ENCODE results near the gene TYRP1. TPM values are rescaled to one million over a fixed set of nuclear protein-coding genes. Genes with fewer than 3 reads are reported as not detected.

TYRP1 gene, protein sequence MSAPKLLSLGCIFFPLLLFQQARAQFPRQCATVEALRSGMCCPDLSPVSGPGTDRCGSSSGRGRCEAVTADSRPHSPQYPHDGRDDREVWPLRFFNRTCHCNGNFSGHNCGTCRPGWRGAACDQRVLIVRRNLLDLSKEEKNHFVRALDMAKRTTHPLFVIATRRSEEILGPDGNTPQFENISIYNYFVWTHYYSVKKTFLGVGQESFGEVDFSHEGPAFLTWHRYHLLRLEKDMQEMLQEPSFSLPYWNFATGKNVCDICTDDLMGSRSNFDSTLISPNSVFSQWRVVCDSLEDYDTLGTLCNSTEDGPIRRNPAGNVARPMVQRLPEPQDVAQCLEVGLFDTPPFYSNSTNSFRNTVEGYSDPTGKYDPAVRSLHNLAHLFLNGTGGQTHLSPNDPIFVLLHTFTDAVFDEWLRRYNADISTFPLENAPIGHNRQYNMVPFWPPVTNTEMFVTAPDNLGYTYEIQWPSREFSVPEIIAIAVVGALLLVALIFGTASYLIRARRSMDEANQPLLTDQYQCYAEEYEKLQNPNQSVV
- total RNA-seq: 1 to 10 TPM in 1 of 4 donors, not detected in 3; 1.7 TPM

DNA sequence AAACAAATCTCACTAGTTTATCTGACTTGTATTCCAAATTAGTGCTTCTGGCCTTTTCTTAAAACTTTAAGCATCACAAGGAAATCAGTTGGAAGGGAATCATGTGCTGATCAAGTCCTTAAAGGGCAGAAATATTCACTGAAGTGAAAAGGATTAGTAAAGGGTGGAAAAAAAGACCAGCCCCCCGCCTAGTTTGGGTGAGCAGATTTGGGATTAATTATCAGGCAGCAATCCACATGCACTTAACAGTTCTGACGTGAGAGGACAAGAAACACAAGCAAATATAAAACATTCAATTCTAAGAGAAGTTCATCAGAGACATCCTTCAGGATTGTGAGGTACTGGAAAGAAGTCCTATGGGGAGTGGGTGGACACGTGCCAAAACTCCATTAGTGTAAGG lies at the start of gene TYRP1:
TYRP1 (plus strand) TSS at position 245 of the 400 bp plus-strand sequence. CDS start 612 bp downstream, outside the sequence.
- ATAC-seq (ENCODE audit: low FRiP score) (no peak), DNase-seq (ENCODE audit: low spot score) (no peak)
- TF ChIP-seq, protein P1, sequence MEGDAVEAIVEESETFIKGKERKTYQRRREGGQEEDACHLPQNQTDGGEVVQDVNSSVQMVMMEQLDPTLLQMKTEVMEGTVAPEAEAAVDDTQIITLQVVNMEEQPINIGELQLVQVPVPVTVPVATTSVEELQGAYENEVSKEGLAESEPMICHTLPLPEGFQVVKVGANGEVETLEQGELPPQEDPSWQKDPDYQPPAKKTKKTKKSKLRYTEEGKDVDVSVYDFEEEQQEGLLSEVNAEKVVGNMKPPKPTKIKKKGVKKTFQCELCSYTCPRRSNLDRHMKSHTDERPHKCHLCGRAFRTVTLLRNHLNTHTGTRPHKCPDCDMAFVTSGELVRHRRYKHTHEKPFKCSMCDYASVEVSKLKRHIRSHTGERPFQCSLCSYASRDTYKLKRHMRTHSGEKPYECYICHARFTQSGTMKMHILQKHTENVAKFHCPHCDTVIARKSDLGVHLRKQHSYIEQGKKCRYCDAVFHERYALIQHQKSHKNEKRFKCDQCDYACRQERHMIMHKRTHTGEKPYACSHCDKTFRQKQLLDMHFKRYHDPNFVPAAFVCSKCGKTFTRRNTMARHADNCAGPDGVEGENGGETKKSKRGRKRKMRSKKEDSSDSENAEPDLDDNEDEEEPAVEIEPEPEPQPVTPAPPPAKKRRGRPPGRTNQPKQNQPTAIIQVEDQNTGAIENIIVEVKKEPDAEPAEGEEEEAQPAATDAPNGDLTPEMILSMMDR (IDR thresholded peaks at IDR 0.05): no peak

DNA sequence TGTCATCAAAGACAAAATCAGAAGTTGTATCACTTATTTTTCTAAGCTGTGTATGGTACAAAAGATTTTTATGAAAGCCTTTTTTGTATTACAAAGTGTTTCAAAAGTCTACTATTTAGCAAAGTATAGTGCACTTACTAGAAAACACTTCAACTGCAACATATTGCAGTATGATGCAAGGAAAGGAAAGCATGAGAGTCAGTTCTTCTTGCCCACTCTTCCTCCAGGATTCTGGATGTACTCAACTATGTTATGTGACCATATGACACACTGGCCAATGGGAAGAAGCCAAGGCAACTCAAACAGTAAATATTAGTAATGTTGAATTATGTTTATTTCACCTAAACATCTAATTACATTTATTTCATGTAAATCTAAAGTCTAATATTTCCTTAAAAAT lies 49.5 kb upstream of the TYRP1 start:
- TF ChIP-seq, protein P1 (IDR thresholded peaks at IDR 0.05): no peak
- DNase-seq (ENCODE audit: low spot score): no peak
- ATAC-seq (ENCODE audit: low FRiP score): no peak

DNA sequence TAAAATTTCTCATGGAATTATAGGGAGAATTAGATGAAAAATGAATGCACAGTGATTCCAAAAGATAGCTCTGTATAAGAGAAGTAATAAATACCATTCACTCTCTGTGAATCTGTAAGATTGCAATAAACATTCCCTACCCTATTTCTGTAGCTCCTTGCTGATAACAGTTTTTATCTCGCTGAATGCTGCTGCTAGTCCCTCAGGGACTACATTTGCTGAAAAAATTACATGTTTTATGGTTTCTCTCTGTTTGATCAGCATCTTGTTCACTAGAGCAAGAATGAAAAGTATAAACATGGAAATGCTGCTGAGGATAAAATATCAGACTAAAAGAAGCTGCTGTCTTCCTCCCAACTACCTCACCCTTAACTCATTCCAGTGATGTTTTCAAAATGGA lies 44.3 kb upstream of the TYRP1 start:
- DNase-seq (ENCODE audit: low spot score): no peak
- TF ChIP-seq, protein P1 (IDR thresholded peaks at IDR 0.05): no peak
- ATAC-seq (ENCODE audit: low FRiP score): no peak

DNA sequence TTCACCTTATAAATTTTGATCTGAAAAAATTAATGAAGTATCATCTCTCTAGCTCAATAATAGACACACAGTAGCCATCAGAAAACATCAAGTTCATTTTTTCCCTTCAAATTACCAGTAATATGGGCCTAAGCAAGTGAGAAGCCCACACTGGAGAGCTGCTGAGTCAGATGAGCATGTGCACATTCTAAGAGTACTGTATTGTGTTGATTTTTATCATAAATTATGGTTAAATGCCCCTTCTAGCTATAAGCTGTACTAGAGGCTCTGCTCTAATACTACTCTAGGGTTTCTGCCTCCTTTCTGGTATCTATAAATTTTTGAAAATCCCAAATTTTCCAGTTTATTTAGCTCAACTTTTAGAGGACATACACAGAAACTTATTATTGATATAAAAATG lies 42.1 kb upstream of the TYRP1 start:
- TF ChIP-seq, protein P1 (IDR thresholded peaks at IDR 0.05): no peak
- no peak for ATAC-seq (ENCODE audit: low FRiP score)
- DNase-seq (ENCODE audit: low spot score): no peak

DNA sequence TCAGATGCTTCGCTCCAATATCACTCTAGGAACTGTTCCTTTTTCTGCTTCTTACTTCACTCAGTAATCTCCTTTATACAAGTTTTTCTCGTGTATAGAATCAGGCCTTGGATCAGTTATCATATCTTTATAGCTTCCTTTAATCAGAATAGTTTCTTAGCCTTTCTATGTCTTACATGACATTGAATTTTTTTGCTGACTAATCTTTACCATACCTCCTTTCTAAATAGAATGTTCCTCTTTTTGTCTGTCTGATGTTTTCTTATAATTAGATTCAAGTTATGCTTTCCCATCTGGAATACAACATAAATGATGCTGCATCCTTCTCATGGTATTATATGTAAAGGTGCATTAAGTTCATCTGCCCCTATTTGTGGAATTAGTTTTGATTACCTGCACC lies 40.2 kb upstream of the TYRP1 start:
- TF ChIP-seq, protein P1 (IDR thresholded peaks at IDR 0.05): no peak
- ATAC-seq (ENCODE audit: low FRiP score) (no peak), DNase-seq (ENCODE audit: low spot score) (no peak)

DNA sequence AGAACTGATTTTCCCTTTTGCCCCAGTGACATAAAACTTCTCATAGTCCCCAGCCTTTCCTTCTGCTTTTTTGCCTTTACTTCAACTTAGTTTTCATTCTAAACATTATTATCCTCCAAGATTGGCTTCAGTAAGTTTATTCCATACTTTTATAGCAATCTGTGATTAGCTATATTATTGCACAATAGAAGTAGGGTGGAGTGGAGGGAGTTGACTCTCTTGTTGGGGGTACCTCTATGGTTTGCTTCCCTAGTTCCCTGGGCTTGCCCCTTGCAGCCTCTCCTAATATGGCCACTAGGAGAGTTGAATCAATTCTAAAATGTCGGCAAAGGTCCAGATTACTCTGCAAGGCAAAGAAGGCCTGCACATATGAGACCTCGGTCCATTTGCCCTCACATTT lies 36.4 kb upstream of the TYRP1 start:
- no peak for ATAC-seq (ENCODE audit: low FRiP score)
- no peak for DNase-seq (ENCODE audit: low spot score)
- TF ChIP-seq, protein P1 (IDR thresholded peaks at IDR 0.05): no peak

DNA sequence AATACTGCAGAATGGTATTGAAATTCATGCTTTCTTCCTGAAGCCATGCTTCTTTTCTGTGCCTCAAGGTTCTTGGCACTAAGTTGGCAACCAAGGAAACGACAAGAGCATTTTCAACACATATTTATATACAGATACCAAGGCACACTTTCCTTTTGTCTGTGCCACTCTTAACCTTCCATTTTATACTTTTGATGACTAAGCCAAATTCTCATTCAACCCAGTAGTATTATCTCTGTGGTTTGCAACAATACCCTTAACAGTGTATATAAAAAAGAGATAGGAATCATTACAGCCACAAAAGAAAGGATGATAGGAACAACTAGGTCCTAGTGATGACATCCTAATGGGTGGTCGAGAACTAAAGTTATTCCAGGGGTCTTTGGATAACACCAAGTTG lies 36.0 kb upstream of the TYRP1 start:
- no peak for ATAC-seq (ENCODE audit: low FRiP score)
- DNase-seq (ENCODE audit: low spot score): no peak
- TF ChIP-seq, protein P1 (IDR thresholded peaks at IDR 0.05): no peak
